LNCAP (cell line): ENCODE measurements around the gene PPBP.
A peak's percentile ranks its signal among the peaks of the same experiment; 100 is the strongest.

ENCODE experiments used
- CTCF ChIP-seq: fragments of 450-650 bp; IDR thresholded peaks from 2 replicates; pipeline ENCODE4 v1.5.1; 2017; ENCODE audit warnings: mild to moderate bottlenecking

Gene PPBP

GRCh38 chr4:73964862-73965611 lies 23.0 kb downstream of the PPBP start:
- peak; percentile 33; the same call in 1 of the 2 replicates for TF ChIP-seq CTCF

- no peak for TF ChIP-seq CTCF
Measured at GRCh38 chr4:73962724-73963123, 25.3 kb downstream of the PPBP start.

- TF ChIP-seq CTCF = no peak
Measured at GRCh38 chr4:73952352-73952751, 35.6 kb downstream of the PPBP start.

- no peak for TF ChIP-seq CTCF
Measured at GRCh38 chr4:73948990-73949706, 38.8 kb downstream of the PPBP start.

- no peak for TF ChIP-seq CTCF
Measured at GRCh38 chr4:73948291-73948690, 39.7 kb downstream of the PPBP start.

GRCh38 chr4:73947239-73947985 lies 40.6 kb downstream of the PPBP start:
- no peak for TF ChIP-seq CTCF

GRCh38 chr4:73945674-73946449 lies 42.1 kb downstream of the PPBP start:
- TF ChIP-seq CTCF = no peak
